CD4-positive, alpha-beta T cell (primary cell): ENCODE results near the gene HPX. TPM values are rescaled to one million over a fixed set of nuclear protein-coding genes. Genes with fewer than 3 reads are reported as not detected.

Source experiments
- ATAC-seq: fragments of 200-7000 bp; cut with Tn5 transposase; one replicate; pipeline ENCODE4 v1.10.0; 2022; ENCODE audit warnings: mild to moderate bottlenecking; ENCODE audit not compliant: poor library complexity
- CTCF ChIA-PET: fragments of 350-600 bp; sonication (Branson Sonifier 250); formaldehyde crosslinking; loops from one replicate; lab custom pipeline; 2021; ENCODE audit warnings: antibody characterized with exemption, inconsistent platforms; lab: Charles Lee
- POLR2A ChIA-PET: fragments of 350-600 bp; sonication (Branson Sonifier 250); formaldehyde crosslinking; loops from one replicate; lab custom pipeline; 2021; ENCODE audit warnings: antibody characterized with exemption, inconsistent platforms; lab: Charles Lee
- DNase-seq, 14 experiments: peaks; one replicate each; pipeline ENCODE4 v3.0.0-alpha.2; 2013 to 2020; ENCODE audit warnings: mixed read lengths in 2 of 14
- H3K27ac ChIP-seq, 2 donors: one replicate each; pipeline versions ENCODE4 v1.5.1 to v1.7.0; 2013; ENCODE audit warnings: low read length in 2 of 2, low read depth in 1 of 2, mild to moderate bottlenecking in 1 of 2
- H3K27me3 ChIP-seq, 2 experiments: 1 replicate in 1 of 2; 2 replicates in 1 of 2; pipeline versions ENCODE4 v1.6.1 to v1.7.0; 2013; ENCODE audit warnings: low read length in 2 of 2, control low read depth in 1 of 2, mild to moderate bottlenecking in 1 of 2, moderate library complexity in 1 of 2; ENCODE audit not compliant: insufficient read depth in 2 of 2, control insufficient read depth in 1 of 2
- H3K36me3 ChIP-seq: one replicate; pipeline ENCODE4 v1.6.1; 2013; ENCODE audit warnings: low read length, control low read depth; ENCODE audit not compliant: insufficient read depth
- H3K4me1 ChIP-seq: one replicate; pipeline ENCODE4 v1.6.1; 2013; ENCODE audit warnings: low read length, control low read depth; ENCODE audit not compliant: insufficient read depth
- H3K4me3 ChIP-seq: one replicate; pipeline ENCODE4 v1.5.1; 2013; ENCODE audit warnings: mild to moderate bottlenecking, low read length, moderate library complexity
- H3K9me3 ChIP-seq, 2 experiments: 1 replicate in 1 of 2; 2 replicates in 1 of 2; pipeline versions ENCODE4 v1.6.1 to v1.7.0; 2013; ENCODE audit warnings: low read length in 2 of 2, mild to moderate bottlenecking in 2 of 2, control low read depth in 1 of 2, moderate library complexity in 1 of 2; ENCODE audit not compliant: control insufficient read depth in 1 of 2, insufficient read depth in 1 of 2
- H3K27ac Mint-ChIP-seq: one replicate; pipeline ENCODE4 v1.8.0; 2020; ENCODE audit warnings: mixed read lengths
- H3K27me3 Mint-ChIP-seq: one replicate; pipeline ENCODE4 v1.8.0; 2021; ENCODE audit warnings: mixed read lengths
- H3K36me3 Mint-ChIP-seq: one replicate; pipeline ENCODE4 v1.8.0; 2021; ENCODE audit warnings: low read depth, mixed read lengths
- H3K4me1 Mint-ChIP-seq: one replicate; pipeline ENCODE4 v1.8.0; 2021; ENCODE audit warnings: low read depth, mixed read lengths
- H3K4me3 Mint-ChIP-seq: one replicate; pipeline ENCODE4 v1.8.0; 2020; ENCODE audit warnings: mild to moderate bottlenecking, mixed read lengths
- H3K9me3 Mint-ChIP-seq: one replicate; pipeline ENCODE4 v1.8.0; 2020; ENCODE audit warnings: mixed read lengths
- CTCF ChIP-seq: fragments of 200-600 bp; IDR thresholded peaks from one replicate; pipeline ENCODE4 v1.8.0; 2022; ENCODE audit warnings: antibody characterized with exemption, mild to moderate bottlenecking
- intact Hi-C, 2 experiments: fragments of 100-400 bp; cut with DNase I in 1 of 2; cut with micrococcal nuclease in 1 of 2; formaldehyde crosslinking; loops; one replicate each; pipeline versions ENCODE4 v1.15.1 to v1.9.0; 2023 to 2025; cut with DNase I, micrococcal nuclease
- total RNA-seq, 174 experiments: library from RNA in 2 of 174; stranded (reverse) in 2 of 174; gene quantifications; one replicate each; pipeline ENCODE4 v1.2.3 and lab custom pipeline; 2021 to 2026

HPX gene
- total RNA-seq, 2 experiments from 2014 or later, result 0.52 to 0.87 TPM

- Mint-ChIP-seq H3K36me3 (peaks cover 44% of the 10 kb centered on the region), H3K27me3 (no peaks in the 10 kb centered on the region), H3K4me1 (peaks cover 35% of the 10 kb centered on the region), H3K9me3 (no peaks in the 10 kb centered on the region), H3K27ac (no peak overlapping the region), H3K4me3 (no peak overlapping the region)
- no peak for ATAC-seq
- TF ChIP-seq CTCF, result no peak
- Histone ChIP-seq H3K9me3 (no peaks in the 10 kb centered on the region), H3K36me3 (peaks cover 61% of the 10 kb centered on the region), H3K4me3 (no peak overlapping the region), H3K27me3 (no peaks in the 10 kb centered on the region), H3K4me1 (peaks cover 21% of the 10 kb centered on the region), H3K27ac (no peak overlapping the region)
- ChIA-PET POLR2A (interaction anchor here (1.0 to 1.6 kb wide), 4 partner anchors 12 to 198 kb away, joined by 3 read pairs; partner anchors contain the start of genes MRPL17, TAF10 and TRIM3), CTCF (no interaction called here)
- DNase-seq, result no peak
- intact Hi-C loops, result no loop called here
These were observed 44.9 kb upstream of the HPX start for GRCh38 chr11:6485661-6486060.

DNA sequence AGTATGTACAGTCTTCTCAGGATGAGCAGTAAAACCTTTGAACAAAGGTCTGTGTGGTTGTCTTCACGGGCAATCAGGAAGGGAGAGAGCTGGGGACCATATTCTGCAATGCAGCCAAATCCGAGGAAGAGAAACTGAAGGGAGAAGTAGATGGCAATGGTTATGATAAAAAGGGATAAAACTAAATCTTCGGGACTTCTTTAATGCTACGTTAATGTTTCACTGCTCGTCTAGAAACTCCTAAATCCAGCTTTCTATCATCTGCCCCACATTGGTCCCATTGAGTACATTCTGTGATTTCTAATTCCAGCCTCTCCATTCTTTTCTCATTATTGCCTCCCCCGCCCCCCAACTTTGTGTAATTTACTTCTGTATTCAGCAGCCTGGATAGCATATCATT is 42.2 kb upstream of the HPX start:
- ATAC-seq (no peak), DNase-seq (no peak)
- H3K36me3 Mint-ChIP-seq, result peaks cover 41% of the 10 kb centered on the region
- TF ChIP-seq CTCF, result no peak
- no peaks in the 10 kb centered on the region for H3K9me3 Mint-ChIP-seq
- CTCF ChIA-PET, result interaction anchor here (1.2 to 2.2 kb wide), 3 partner anchors 104 to 129 kb away, joined by 3 to 8 read pairs (median 6); partner anchors contain the start of gene TAF10
- POLR2A ChIA-PET, result interaction anchor here (1.3 to 2.7 kb wide), 5 partner anchors 12 to 200 kb away, joined by 3 to 27 read pairs (median 14); partner anchors contain the start of genes APBB1, MRPL17 and SMPD1
- Histone ChIP-seq H3K36me3 (peaks cover 62% of the 10 kb centered on the region), H3K4me1 (peaks cover 39% of the 10 kb centered on the region), H3K27ac (peak overlapping the region in 1 of 2 donors; percentile 95), H3K4me3 (no peak overlapping the region), H3K27me3 (no peaks in the 10 kb centered on the region), H3K9me3 (no peaks in the 10 kb centered on the region)
- peak overlapping the region; percentile 99 for H3K27ac Mint-ChIP-seq
- peak overlapping the region; percentile 98 for H3K4me3 Mint-ChIP-seq
- intact Hi-C loops, result loop anchor here (5.0 kb wide), 5 partner anchors 119 to 1504 kb away; partner anchors contain the start of genes ILK (in 2 of the 2), RRP8 (in 2 of the 2), EIF3F (in 1 of the 2) and FHIP1B (in 1 of the 2)
- H3K27me3 Mint-ChIP-seq, result no peaks in the 10 kb centered on the region
- peaks cover 42% of the 10 kb centered on the region for H3K4me1 Mint-ChIP-seq

DNA sequence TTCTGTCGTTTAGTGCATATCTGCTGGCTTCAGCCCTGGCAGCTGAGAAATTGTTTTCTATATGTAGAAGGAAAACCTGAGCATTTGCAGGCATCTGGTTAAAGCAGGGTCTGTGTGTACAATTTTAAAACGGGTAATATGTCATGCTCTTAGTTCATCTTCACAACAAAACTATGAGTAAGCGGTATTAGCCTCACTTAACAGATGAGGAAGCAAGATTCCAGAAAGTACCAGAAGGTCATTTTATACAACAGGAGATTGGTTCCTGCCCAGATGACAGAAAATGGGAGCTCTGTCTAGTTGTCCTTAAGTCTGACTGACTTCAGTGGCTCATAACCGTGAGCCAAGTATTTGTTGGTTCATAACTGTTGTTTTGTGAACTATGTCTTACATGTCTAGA is 41.7 kb upstream of the HPX start:
- CTCF ChIA-PET, result interaction anchor here (1.2 to 2.2 kb wide), 5 partner anchors 39 to 199 kb away, joined by 3 to 8 read pairs (median 6); partner anchors contain the start of gene TAF10
- H3K9me3 ChIP-seq, result no peaks in the 10 kb centered on the region
- no peak for ATAC-seq
- intact Hi-C loops, result loop anchor here (5.0 kb wide), 5 partner anchors 120 to 1505 kb away; partner anchors contain the start of genes ILK (in 2 of the 2), RRP8 (in 2 of the 2), EIF3F (in 1 of the 2) and FHIP1B (in 1 of the 2)
- POLR2A ChIA-PET, result interaction anchor here (1.3 to 2.7 kb wide), 14 partner anchors 8 to 793 kb away, joined by 3 to 27 read pairs (median 10); partner anchors contain the start of genes APBB1, MRPL17, SMPD1 and TAF10
- no peak for TF ChIP-seq CTCF
- no peaks in the 10 kb centered on the region for H3K27me3 Mint-ChIP-seq
- H3K36me3 Mint-ChIP-seq, result peaks cover 46% of the 10 kb centered on the region
- H3K36me3 ChIP-seq, result peaks cover 67% of the 10 kb centered on the region
- no peaks in the 10 kb centered on the region for H3K9me3 Mint-ChIP-seq
- DNase-seq, result peak in 1 of 14 experiments; percentile 21
- no peaks in the 10 kb centered on the region for H3K27me3 ChIP-seq
- H3K27ac Mint-ChIP-seq, result peak overlapping the region; percentile 99
- peak overlapping the region; percentile 98 for H3K4me3 Mint-ChIP-seq
- peaks cover 39% of the 10 kb centered on the region for H3K4me1 ChIP-seq
- H3K4me3 ChIP-seq, result peak overlapping the region; percentile 83
- peaks cover 42% of the 10 kb centered on the region for H3K4me1 Mint-ChIP-seq
- peak overlapping the region; percentile 87 to 95 for H3K27ac ChIP-seq
